ENCODE results near the gene SLAMF6. TPM values are rescaled to one million over a fixed set of nuclear protein-coding genes. Genes with fewer than 3 reads are reported as not detected.

The SLAMF6 gene
- total RNA-seq, 4 donors from 2014 or later = 0.23 to 2.7 (median 1.1) TPM

Other genes starting within 250 kb of the SLAMF6 start
- gene PEX19, start 238.1 kb downstream of the SLAMF6 start, total RNA-seq = 10 to 100 TPM; 33.4 to 52.9 (median 48.2) TPM
- gene COPA, start 180.0 kb downstream of the SLAMF6 start, total RNA-seq = 10 to 100 TPM; 72.3 to 93.6 (median 80.2) TPM
- 10 to 100 TPM; 37.2 to 64.9 (median 48.3) TPM for gene NCSTN, start 179.9 kb downstream of the SLAMF6 start, total RNA-seq
- gene NHLH1, start 156.2 kb downstream of the SLAMF6 start, total RNA-seq = under 1 TPM in 1 of 4 donors, not detected in 3; 0.10 TPM
- gene VANGL2, start 122.7 kb downstream of the SLAMF6 start, total RNA-seq = 10 to 100 TPM; 18.7 to 27.3 (median 24.4) TPM
- gene CD84, start 56.2 kb upstream of the SLAMF6 start, total RNA-seq = 1 to 10 TPM; 1.7 to 3.9 (median 2.0) TPM
- gene SLAMF1, start 123.8 kb upstream of the SLAMF6 start, total RNA-seq = 1 to 10 TPM in 2 of 4 donors, under 1 TPM in 1, not detected in 1; 0.42 to 7.1 (median 4.4) TPM
- 1 to 10 TPM in 3 of 4 donors, under 1 TPM in 1; 0.53 to 4.3 (median 1.5) TPM for gene CD48, start 188.6 kb upstream of the SLAMF6 start, total RNA-seq
- 1 to 10 TPM in 3 of 4 donors, under 1 TPM in 1; 0.91 to 8.0 (median 4.5) TPM for gene SLAMF7, start 216.0 kb upstream of the SLAMF6 start, total RNA-seq

All from lower leg skin (tissue), 4 donors.